Measurements from ENCODE around the gene SORCS1.

The SORCS1 gene

GRCh38 chr10:107104026-107104652, 60.4 kb downstream of the SORCS1 start:
- no peak for DNase-seq (ENCODE audit: low spot score)

GRCh38 chr10:107103174-107104025, 61.1 kb downstream of the SORCS1 start:
- no peak for DNase-seq (ENCODE audit: low spot score)

GRCh38 chr10:107098326-107098725, 66.2 kb downstream of the SORCS1 start:
- no peak for DNase-seq (ENCODE audit: low spot score)

GRCh38 chr10:107094824-107095522, 69.5 kb downstream of the SORCS1 start:
- DNase-seq (ENCODE audit: low spot score) = no peak

- no peak for DNase-seq (ENCODE audit: low spot score)
These were observed 72.2 kb downstream of the SORCS1 start for GRCh38 chr10:107092321-107092720.

- no peak for DNase-seq (ENCODE audit: low spot score)
These were observed 73.4 kb downstream of the SORCS1 start for GRCh38 chr10:107091126-107091525.

DNA sequence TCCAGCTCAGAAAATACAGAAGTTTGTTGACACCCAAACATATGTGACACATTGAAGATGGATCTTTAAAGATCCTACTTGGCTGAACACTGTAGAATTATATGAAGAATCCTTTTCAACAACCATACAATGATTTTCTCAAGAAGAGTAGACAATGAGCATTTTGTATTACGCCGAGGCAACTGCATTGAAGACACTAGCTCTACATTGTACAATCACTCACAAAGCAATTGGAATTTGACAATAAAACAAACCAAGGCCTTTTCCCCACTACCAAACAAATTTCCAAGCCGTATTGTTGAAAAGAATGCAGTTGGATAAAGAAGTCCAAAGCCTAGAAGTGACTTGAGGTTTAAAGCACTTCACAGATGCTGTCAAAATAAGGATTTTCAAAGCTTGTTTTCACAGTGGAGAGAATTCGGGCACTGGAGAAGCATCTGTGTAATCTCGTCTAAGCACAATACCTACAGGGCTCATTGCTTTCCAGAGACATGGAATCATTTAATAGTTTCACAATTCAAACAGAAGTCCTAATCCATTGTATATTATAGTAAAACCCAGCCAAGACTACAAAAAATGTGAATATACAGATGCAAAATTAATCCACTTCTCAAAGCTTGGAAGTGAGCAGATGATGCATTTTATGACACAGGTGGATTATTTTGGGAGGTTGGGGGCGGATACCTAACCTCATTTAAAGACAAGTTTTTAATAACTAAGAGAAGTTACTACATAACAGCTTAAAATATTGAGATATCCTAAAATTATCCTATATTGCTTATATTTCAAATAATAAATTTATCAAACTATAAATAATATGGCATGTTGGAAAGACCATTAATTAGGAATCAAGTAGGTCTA, 78.6 kb downstream of the SORCS1 start:
- no peak for DNase-seq (ENCODE audit: low spot score)

- DNase-seq (ENCODE audit: low spot score) = no peak
These were observed 81.0 kb downstream of the SORCS1 start for GRCh38 chr10:107083388-107084009.

DNA sequence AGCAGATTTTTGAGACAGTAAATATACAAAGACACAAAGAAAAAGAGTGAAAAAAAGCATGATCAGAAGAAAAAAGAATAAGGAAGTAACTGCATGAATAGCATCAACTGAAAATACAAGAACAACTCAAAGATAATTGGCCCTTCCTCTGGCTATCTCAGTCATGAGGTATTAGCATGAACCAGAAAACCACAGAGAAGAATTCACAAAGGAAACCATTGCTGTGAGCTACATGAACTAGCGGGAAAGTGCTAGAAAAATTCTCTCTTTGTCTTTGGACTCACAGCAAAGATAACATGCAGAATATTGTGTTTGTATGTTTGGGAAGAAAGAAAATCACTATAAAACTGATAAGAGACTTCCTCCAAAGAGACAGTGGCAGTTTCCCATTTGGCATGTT, 82.9 kb downstream of the SORCS1 start:
- DNase-seq (ENCODE audit: low spot score) = no peak

GRCh38 chr10:107075117-107075516, 89.4 kb downstream of the SORCS1 start:
- no peak for DNase-seq (ENCODE audit: low spot score)

GRCh38 chr10:107072786-107073185, 91.7 kb downstream of the SORCS1 start:
- no peak for DNase-seq (ENCODE audit: low spot score)

- no peak for DNase-seq (ENCODE audit: low spot score)
These were observed 92.5 kb downstream of the SORCS1 start for GRCh38 chr10:107072028-107072427.

- DNase-seq (ENCODE audit: low spot score) = no peak
These were observed 93.2 kb downstream of the SORCS1 start for GRCh38 chr10:107071301-107071700.

DNA sequence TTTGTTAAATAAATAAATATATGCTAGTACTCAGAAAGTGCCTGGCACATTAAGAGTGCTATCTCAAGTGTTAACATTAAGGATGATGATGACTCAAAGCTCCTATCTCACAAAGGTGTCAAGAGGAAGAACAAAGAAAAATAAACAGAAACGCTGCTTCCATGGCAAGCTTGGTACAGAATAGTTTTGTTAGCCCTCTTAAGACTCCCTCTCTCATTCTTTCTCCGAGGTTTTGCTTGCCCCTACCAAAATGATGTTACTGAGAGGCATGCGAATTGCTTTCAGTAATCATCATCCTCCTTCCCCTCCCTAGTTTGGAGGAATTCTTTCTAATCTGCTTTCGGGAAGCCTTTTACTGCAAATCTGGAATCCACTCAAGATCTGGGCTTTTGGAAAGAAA, 96.7 kb downstream of the SORCS1 start:
- DNase-seq (ENCODE audit: low spot score) = no peak

GRCh38 chr10:107064075-107064474, 100.4 kb downstream of the SORCS1 start:
- no peak for DNase-seq (ENCODE audit: low spot score)

DNA sequence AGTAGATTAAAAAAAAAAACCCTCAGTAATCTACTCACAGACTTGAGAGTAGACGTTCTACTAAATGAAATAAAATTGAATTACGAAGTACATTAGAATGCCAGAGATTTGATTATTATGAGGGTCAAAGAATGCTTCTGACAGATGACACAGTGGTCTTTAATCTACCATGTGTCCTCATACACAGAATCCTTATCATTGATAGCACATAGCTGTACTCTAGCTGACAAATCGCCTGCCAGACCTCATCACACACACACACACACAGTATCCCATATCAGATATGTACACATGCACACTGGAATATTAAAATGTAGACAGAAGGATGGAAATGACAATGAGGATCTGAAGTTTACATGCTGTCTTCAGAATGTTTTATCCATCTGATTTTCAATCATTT, 104.6 kb downstream of the SORCS1 start:
- DNase-seq (ENCODE audit: low spot score) = no peak

DNA sequence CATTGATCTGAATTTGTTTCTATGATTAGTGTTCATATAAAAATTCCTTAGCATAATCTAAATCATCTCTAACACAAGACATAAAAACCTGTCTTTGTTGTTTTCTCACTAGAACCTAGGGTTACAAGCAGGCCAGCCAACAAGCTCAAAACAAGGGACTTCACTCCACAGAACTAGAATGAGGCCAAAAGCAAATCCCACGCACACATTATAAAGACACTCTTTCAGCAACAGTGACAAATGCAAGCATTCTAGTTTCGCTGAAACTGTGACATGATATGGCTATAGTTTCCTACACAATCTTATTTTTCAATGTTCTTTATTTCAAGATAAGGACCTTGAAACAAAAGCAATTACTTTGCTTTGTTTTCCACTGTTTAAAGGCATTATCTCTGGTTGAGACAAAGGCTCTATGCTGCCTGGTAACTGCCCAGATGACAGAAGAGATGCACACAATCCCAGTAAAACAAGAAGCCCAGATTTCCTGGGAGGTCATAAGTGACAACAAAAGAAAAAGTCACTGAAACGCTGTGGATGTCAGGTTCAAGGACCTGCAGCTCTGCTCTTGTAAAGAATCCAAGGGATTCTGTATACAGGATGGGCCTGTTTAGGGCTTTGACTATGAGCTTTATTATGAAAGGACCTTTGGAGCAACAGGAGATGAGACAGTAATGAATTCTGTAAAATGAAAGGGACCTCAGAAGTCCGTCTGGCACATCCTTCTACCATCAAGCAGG, 105.3 kb downstream of the SORCS1 start:
- no peak for DNase-seq (ENCODE audit: low spot score)

GRCh38 chr10:107058331-107058730, 106.2 kb downstream of the SORCS1 start:
- no peak for DNase-seq (ENCODE audit: low spot score)

GRCh38 chr10:107056182-107056581, 108.3 kb downstream of the SORCS1 start:
- DNase-seq (ENCODE audit: low spot score) = no peak

DNA sequence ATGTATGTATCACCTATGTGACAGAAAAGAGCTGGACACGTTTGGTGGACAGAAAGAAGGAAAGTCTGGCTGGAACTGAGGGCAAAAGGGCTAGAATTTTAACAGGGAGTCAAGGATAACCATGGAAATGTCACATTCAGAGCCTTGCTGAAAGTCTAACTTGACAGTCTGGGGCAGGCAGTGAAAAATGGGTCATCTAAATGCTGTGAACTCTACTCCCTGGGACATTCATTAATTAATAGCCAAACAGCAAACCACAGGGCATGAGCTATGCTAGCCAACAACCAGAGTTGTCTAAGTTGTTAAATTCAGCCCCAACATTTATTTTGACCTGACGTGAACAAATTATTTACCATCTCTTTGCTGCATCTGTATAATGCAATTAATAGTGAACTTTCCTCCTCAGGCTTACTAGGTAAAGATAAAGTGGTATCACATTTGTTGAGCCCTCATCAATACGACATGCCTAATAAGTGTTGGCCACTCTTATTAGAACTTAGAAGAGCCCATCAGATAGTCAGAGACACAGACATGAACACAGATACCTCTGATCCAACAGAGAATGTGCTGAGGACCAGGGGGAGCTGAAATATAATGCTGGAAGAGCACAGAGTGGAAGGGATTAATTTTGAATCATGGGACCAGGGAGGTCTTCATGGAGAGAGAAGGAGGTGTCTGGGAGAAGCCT, 109.9 kb downstream of the SORCS1 start:
- no peak for DNase-seq (ENCODE audit: low spot score)
